Measurements from ENCODE around the gene DEFB128.

- TF ChIP-seq CTCF (IDR thresholded peaks at IDR 0.05; ENCODE audit: insufficient read depth, low read length): no peak
- no peak for TF ChIP-seq GABPA (IDR thresholded peaks at IDR 0.05; ENCODE audit: low read depth)
- no peak for TF ChIP-seq POLR2AphosphoS5 (IDR thresholded peaks at IDR 0.05; ENCODE audit: low read depth)
- TF ChIP-seq SPI1 (IDR thresholded peaks at IDR 0.05; ENCODE audit: borderline replicate concordance, low read depth): no peak
- no peak for TF ChIP-seq REST (IDR thresholded peaks at IDR 0.05; ENCODE audit: insufficient replicate concordance, low read depth)
Observed at GRCh38 chr20:214383-214782, 24.9 kb upstream of the DEFB128 start.

All from HL-60 (cell line).